Spleen (tissue), 11 donors: ENCODE results near the gene APOBEC3F. TPM values are rescaled to one million over a fixed set of nuclear protein-coding genes. Genes with fewer than 3 reads are reported as not detected.
"Not testable (repeated sequence)": the region's sequence is repeated elsewhere in the genome, so short reads cannot be mapped to it uniquely, and the experiment has no call there.

Experiments
- DNase-seq: peaks from one replicate; pipeline ENCODE4 v3.0.0-alpha.2; 2020
- H3K27ac ChIP-seq, 8 donors: fragments of 200-600 bp; sonication (generic) in 7 of 8; 1 replicate in 4 of 8; 2 replicates in 4 of 8; pipeline versions ENCODE4 v1.5.0 to v1.8.0; 2016 to 2021; ENCODE audit warnings: inconsistent platforms in 4 of 8, mild to moderate bottlenecking in 4 of 8, moderate library complexity in 1 of 8
- H3K27me3 ChIP-seq, 7 donors: fragments of 200-600 bp; sonication (generic) in 6 of 7; replicated peaks in 1 of 7; 1 replicate in 4 of 7; 2 replicates in 3 of 7; pipeline versions ENCODE4 v1.5.0 to v1.8.0; 2016 to 2021; ENCODE audit warnings: inconsistent platforms in 3 of 7, mild to moderate bottlenecking in 1 of 7
- H3K36me3 ChIP-seq, 6 donors: fragments of 200-600 bp; sonication (generic) in 5 of 6; 1 replicate in 4 of 6; 2 replicates in 2 of 6; pipeline versions ENCODE4 v1.5.0 to v1.8.0; 2016 to 2021; ENCODE audit warnings: inconsistent platforms in 2 of 6
- H3K4me1 ChIP-seq, 6 donors: fragments of 200-600 bp; sonication (generic) in 5 of 6; 1 replicate in 3 of 6; 2 replicates in 3 of 6; pipeline versions ENCODE4 v1.5.0 to v1.8.0; 2016 to 2021; ENCODE audit warnings: inconsistent platforms in 3 of 6
- H3K4me3 ChIP-seq, 8 donors: fragments of 200-600 bp; sonication (generic) in 7 of 8; 1 replicate in 4 of 8; 2 replicates in 4 of 8; pipeline versions ENCODE4 v1.5.0 to v1.8.0; 2016 to 2021; ENCODE audit warnings: inconsistent platforms in 4 of 8, mild to moderate bottlenecking in 4 of 8, moderate library complexity in 2 of 8
- H3K9me3 ChIP-seq, 8 donors: fragments of 200-600 bp; sonication (generic) in 7 of 8; 1 replicate in 4 of 8; 2 replicates in 4 of 8; pipeline versions ENCODE4 v1.5.0 to v1.8.0; 2016 to 2021; ENCODE audit warnings: inconsistent platforms in 4 of 8
- CTCF ChIP-seq, 11 experiments: fragments of 200-600 bp in 7 of 11; fragments of 450-650 bp in 4 of 11; sonication (generic) in 4 of 11; IDR thresholded peaks in 8 of 11; conservative IDR thresholded peaks in 3 of 11; 1 replicate in 7 of 11; 2 replicates in 4 of 11; pipeline versions ENCODE4 v1.4.0 to v1.8.0; 2016 to 2021; ENCODE audit warnings: antibody characterized with exemption in 11 of 11, inconsistent platforms in 4 of 11, mild to moderate bottlenecking in 1 of 11
- POLR2A ChIP-seq, 3 donors: fragments of 450-650 bp; IDR thresholded peaks; one replicate each; pipeline ENCODE4 v1.5.1; 2017; ENCODE audit warnings: antibody characterized with exemption in 3 of 3, mild to moderate bottlenecking in 1 of 3
- POLR2AphosphoS5 ChIP-seq, 3 donors: sonication (generic); formaldehyde crosslinking; IDR thresholded peaks; one replicate each; pipeline ENCODE4 v1.5.1; 2017; ENCODE audit warnings: antibody characterized with exemption in 3 of 3
- WGBS, 5 donors: extraction: QIAGEN DNeasy Blood & Tissue Kit in 3 of 5; methylation state at CpG; one replicate each; pipeline versions ENCODE4 v1.1.5 to v1.1.7; 2013 to 2018; 5-methylcytosine and 5-hydroxymethylcytosine counted together
- intact Hi-C: fragments of 100-400 bp; cut with DNase I; formaldehyde crosslinking; loops from one replicate; pipeline ENCODE4 v1.15.0; 2023; ENCODE audit warnings: low total_unique reads
- polyA plus RNA-seq, 3 donors: library from polyadenylated mRNA; stranded (reverse); fragments of 200-250 nt; gene quantifications; one replicate each; pipeline ENCODE4 v1.2.1, GENCODE V29; 2013
- total RNA-seq, 7 donors: library from RNA; depleted of rRNA in 3 of 7; stranded (reverse); fragments of >200 nt in 3 of 7; fragmentation: NEBNext Ultra II Directional in 4 of 7; extraction: Animal tissue kit (Norgen Biotek cat#: 25700) in 4 of 7; gene quantifications; one replicate each; pipeline versions ENCODE4 v1.1.0 to v1.2.1, GENCODE V29; 2016 to 2021
- donor health status: healthy with polysubstance abuse.
- donor health status: DM: no; HTN: no; CAD: no; lungs with moderate emphysema.
- donor health status: DM: no; HTN: no; CAD: no.
- donor health status: Bipolar disorder and iron deficiency.
- donor health status: healthy.
- donor health status: DM: no; HTN: no; CAD: no.
- donor health status: DM: yes; HTN: yes; CAD: no.

Gene APOBEC3F
- total and polyA plus RNA-seq, 10 donors: 5.4 to 31.5 (median 15.7) TPM

GRCh38 chr22:39029227-39029626, 11.4 kb upstream of the APOBEC3F start:
- WGBS, 5 donors: 89 to 95% (median 92%) methylated on average over 13 of the region's 13 CpGs

GRCh38 chr22:39030705-39031104, 10.0 kb upstream of the APOBEC3F start:
- TF ChIP-seq CTCF (IDR thresholded peaks at IDR 0.05 in 8 of 11, conservative IDR thresholded peaks at IDR 0.05 in 3 of 11): no peak
- no peak for TF ChIP-seq POLR2AphosphoS5 (IDR thresholded peaks at IDR 0.05)
- no peak for TF ChIP-seq POLR2A (IDR thresholded peaks at IDR 0.05)
- H3K9me3 ChIP-seq: no peaks in the 10 kb centered on the region
- intact Hi-C loops: no loop called here
- H3K27me3 ChIP-seq: no peaks in the 10 kb centered on the region
- no peak overlapping the region for H3K27ac ChIP-seq
- peaks cover 0 to 33% (median 3%) of the 10 kb centered on the region in 6 donors for H3K36me3 ChIP-seq
- H3K4me1 ChIP-seq: peaks cover 0 to 14% (median 0%) of the 10 kb centered on the region in 6 donors
- no peak overlapping the region for H3K4me3 ChIP-seq
- no peak for DNase-seq
- 88 to 92% (median 88%) methylated on average over 14 of the region's 14 CpGs for WGBS, 5 donors

More at GRCh38 chr22:39029227-39029626, 11.4 kb upstream of the APOBEC3F start:
- peaks cover 0 to 26% (median 4%) of the 10 kb centered on the region in 6 donors for H3K4me1 ChIP-seq
- peaks cover 0 to 48% (median 11%) of the 10 kb centered on the region in 6 donors for H3K36me3 ChIP-seq
- H3K9me3 ChIP-seq: no peaks in the 10 kb centered on the region
- intact Hi-C loops: no loop called here
- no peak for DNase-seq
- H3K27me3 ChIP-seq: no peaks in the 10 kb centered on the region
- H3K4me3 ChIP-seq: no peak overlapping the region
- H3K27ac ChIP-seq: no peak overlapping the region
- TF ChIP-seq POLR2A (IDR thresholded peaks at IDR 0.05) (no peak), CTCF (IDR thresholded peaks at IDR 0.05 in 8 of 11, conservative IDR thresholded peaks at IDR 0.05 in 3 of 11) (no peak), POLR2AphosphoS5 (IDR thresholded peaks at IDR 0.05) (no peak)

- Histone ChIP-seq H3K4me1 (peaks cover 0 to 17% (median 0%) of the 10 kb centered on the region in 6 donors), H3K36me3 (peaks cover 0 to 24% (median 0%) of the 10 kb centered on the region in 6 donors)
- 79 to 89% (median 86%) methylated on average over 14 to 17 of the region's 18 CpGs for WGBS, 5 donors
- H3K27ac ChIP-seq, H3K27me3 ChIP-seq, H3K9me3 ChIP-seq, H3K4me3 ChIP-seq, intact Hi-C loops, DNase-seq: not testable (repeated sequence)
These were observed 9.0 kb upstream of the APOBEC3F start for GRCh38 chr22:39031434-39032295.

GRCh38 chr22:39037071-39037470, 3.6 kb upstream of the APOBEC3F start:
- H3K4me3 ChIP-seq: not testable (repeated sequence)
- H3K36me3 ChIP-seq: peaks cover 0 to 12% (median 0%) of the 10 kb centered on the region in 6 donors

More at GRCh38 chr22:39037071-39037470, 3.6 kb upstream of the APOBEC3F start:
- H3K27ac ChIP-seq, DNase-seq, H3K9me3 ChIP-seq, intact Hi-C loops, H3K27me3 ChIP-seq: not testable (repeated sequence)
- peaks cover 7 to 41% (median 18%) of the 10 kb centered on the region in 6 donors for H3K4me1 ChIP-seq
- 39 to 62% (median 56%) methylated on average over 2 of the region's 2 CpGs for WGBS, 5 donors
